HG03159 (cell line): Measurements from ENCODE around the gene GRIN2A.

Experiments
- ATAC-seq: cut with Tn5 transposase; IDR thresholded peaks from one replicate; pipeline ENCODE4 v1.9.1; 2021; ENCODE audit warnings: mild to moderate bottlenecking, moderate library complexity; ENCODE audit not compliant: unreplicated experiment

Gene GRIN2A

DNA sequence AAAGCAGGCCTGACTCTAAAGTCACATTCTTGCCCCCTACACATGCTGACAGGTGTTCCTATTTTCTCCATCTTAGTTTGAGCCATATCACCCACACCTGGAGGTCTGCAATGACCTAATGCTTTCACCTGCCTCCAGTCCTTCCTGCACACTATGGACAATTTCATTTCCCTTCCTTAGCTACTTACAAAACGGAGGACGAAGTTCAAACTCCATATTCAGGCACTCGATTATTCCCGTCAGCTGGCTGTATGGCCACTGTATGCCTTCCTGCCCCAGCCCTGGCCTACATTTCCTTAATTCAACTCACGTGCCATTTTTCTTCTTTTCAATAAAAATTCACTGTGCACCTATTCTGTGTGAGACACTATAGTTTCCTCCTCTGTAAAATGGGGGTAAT lies 44.9 kb downstream of the GRIN2A start:
- no peak for ATAC-seq

DNA sequence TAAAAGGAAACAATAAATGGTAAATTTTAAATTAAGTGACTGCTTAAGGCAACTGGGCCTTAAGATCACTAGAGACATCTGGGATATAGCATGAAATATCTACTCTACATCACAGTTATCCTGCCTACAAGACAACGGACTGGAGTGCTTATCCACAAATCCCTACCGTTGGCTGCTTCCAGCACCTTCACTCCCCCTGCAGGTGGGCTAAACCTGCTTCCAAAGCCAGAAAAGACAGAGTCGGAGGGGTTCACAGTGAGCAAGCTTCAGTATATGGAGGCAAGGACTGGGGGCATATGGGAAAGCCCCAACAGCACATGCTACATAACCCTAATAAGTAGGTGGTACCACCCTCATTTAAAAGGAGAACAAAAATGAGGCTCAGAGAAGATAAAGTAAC lies 45.3 kb downstream of the GRIN2A start:
- ATAC-seq: no peak

DNA sequence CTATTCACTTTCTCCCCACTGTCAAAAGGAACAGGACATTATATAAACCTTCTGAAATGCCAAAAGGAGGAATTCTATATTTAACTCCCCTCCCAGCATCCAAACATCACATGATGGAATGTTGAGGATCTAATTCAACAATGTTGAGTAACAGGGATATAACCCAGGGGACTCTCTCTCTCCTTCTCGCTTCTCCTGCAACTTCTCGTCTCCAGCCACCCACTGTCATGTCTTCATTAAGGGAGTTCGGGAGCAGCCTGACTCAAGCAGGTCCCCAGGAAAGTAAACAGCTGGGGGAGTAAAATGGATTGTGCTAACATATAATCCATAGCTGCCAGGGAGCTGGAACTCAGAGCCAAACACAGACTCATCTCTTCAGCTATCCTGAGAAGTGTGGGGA lies 51.7 kb downstream of the GRIN2A start:
- no peak for ATAC-seq

DNA sequence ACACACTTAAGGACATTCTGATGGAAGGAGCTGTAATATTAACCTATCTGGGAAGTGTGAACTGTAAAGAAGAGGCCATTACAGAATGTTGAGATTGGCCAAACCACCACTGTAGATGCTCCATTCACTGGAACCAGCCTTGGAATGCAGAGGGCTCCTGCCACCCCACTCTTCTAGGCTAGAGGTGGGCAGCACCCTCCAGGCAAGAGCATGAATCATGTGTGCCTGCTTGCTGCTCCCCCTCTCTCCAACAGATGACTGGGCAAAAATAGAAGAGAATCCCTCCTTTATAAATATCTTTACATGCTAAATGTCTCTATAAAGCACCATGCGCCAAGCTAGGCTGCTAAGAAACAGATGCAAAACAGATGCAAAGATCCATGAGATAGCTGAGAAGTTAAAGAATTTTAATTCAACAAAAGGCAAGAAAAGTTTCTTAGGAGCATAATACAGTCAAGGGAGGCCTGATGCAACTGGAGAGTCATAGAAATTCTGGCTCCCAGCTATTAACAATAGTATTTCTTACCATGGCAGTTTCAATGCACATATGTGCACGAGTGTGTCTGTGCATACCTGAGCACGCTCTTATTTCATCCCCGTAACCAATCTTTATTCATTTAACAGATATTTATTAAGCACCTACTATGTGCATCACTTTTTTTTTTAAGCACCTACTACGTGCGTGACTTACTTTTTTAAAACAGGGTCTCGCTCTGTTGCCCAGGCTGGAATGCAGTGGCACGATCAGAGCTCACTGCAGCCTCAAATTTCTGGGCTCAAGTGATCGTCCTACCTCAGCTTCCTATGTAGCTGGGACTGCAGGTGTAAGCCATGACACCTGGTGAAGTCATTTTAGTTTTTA lies 53.6 kb downstream of the GRIN2A start:
- no peak for ATAC-seq

DNA sequence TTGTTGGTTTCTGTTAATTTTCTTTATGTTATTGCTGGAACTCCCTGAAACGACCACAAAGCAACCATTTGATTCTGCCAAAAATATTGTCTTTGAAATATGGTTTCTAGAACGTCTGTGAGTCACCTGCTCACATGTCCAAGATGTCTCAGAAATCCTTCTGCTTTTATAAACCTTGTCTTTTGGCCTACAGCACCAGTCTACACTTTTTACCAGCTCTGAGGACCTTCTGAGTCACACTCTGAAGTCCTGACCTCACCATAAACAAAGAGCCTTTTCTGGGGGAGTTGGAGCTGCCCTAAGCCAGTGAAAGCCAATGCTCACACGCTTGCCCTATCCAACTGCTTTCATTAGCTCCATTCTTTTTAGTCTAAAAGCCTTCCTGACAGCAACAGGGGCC lies 55.5 kb downstream of the GRIN2A start:
- no peak for ATAC-seq

DNA sequence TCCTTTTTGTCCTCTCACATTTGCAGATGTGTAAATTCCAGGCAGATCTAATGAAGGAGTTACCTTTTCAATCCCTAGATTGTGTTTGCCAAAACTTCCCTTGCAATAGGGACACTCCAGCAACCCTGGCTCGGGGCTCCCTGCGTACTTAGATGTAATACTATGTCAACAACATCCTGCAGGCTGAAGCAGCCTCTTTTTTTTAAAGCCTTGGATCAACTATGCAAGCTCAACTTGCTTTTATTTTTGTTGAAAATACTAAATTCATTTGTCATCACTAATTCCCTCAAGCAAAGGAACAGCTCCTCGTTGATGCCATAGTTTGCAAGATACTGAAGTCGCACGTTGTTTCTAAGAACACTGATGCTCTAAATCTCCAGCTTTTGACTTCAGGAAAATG lies 59.1 kb downstream of the GRIN2A start:
- ATAC-seq: no peak

DNA sequence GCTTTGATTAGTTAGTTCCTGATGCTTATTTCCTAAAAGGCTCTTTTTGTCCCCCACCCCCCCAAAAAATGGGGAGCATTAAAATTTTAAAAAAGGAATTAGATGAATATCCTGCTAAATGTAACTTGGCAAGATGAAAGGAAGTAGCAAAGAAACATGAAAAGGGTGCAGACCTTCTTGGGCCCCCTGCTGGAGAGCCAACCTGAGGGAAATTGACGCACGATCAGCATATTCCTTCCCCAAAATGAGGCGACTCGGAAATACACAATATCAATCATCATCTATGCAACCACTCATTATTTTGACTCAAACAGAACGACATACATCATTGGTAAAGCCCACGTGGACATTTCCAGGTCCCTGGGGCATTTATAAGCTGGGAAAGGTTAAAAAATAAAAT lies 59.7 kb downstream of the GRIN2A start:
- no peak for ATAC-seq

DNA sequence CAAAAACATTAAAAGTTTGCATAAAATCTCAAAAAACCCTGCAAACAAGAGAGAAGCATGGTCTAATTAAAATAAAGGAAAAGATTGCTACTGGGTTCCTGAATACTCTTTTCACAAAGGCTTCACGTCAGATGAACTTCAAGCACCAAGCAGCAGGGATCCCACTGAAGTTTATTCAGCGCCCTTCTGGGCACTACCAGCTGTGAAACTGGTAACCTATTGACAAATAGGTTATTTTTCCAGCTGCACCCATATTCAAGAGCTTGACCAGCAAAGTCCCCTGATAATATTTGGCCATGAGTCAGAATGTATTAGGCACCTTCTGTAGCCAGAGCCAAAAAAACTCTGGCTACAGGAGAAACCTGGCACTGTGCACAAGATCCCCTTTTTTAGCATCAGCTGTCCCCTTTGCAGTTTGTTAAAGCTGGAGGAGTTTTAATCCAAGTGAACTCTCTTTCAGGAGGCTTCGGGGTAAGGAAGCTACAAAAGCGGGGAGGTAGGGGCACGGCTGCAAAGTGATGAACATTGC lies 60.3 kb downstream of the GRIN2A start:
- ATAC-seq: no peak

DNA sequence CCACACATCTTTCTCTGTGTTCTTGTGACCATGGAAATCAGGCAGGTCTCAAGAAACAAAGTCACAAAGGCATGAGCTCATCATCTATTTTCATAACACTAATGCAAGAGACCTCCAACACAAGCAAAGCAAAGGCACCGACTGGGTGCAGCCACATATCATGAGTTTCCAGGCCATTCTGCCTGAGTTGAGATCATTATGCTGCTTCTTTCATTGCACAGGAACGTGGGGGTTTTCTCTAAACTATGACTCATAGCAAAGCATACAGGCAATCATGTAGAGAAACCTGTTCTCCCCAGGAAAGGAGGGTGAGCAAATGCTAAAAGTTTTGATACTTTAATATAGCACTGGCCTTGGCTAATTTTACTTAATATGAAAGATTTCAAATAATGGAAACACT lies 60.7 kb downstream of the GRIN2A start:
- no peak for ATAC-seq

DNA sequence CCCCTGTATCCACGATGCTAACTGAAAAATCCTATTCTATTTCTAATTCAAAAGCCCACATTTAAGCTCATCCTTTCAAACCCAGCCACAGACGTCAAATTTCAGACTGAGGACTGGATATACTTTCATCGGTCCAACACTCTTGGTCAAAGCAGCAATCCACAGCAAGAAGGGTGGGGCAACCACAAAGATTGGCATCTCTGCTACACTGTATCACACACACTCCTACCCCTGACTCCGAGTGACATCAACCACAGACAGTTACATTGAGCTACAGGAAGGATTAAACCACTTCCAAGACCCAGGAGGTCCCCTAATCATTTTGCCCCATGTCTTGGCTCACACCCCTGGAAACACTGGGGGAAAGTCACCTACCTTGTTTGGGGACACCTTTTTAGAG lies 61.3 kb downstream of the GRIN2A start:
- no peak for ATAC-seq

DNA sequence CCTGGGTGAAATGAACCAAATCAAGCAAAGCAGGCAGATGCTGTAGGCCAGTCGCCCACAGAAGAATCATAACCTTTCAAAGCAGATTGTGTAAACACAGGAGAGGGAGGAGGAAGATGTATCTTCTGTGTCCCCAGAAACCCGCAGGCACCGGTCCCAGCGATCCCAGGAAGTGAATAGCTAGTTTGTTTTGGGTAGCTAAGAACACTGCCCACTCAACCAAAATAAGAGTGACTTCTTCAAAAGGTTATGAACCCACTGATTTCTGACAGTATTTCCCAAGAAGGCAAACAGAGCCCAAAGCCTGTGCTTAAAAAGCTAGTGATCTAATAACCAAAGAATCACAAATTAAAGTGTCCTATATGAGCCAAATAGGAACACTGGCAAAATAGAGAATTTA lies 67.8 kb downstream of the GRIN2A start:
- ATAC-seq: no peak

DNA sequence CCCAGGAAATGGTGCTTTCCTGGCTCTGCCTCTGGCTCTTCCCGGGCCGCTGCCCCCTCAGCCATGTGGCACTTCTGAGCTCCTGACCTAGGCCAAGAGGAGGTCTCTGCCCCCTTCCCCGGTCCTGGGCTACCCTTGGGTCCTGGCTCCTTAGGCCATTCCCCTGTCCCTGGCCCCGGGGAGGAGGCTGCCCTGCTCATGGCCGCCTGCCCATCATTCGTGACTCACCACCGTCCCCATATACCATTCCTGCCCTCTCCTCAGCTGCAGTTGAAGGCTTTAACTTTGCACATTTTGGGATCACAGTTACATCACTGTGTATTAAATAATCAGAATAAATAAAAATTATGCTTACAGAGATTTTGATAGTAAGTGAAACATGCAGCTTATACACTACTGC lies 69.0 kb downstream of the GRIN2A start:
- no peak for ATAC-seq

DNA sequence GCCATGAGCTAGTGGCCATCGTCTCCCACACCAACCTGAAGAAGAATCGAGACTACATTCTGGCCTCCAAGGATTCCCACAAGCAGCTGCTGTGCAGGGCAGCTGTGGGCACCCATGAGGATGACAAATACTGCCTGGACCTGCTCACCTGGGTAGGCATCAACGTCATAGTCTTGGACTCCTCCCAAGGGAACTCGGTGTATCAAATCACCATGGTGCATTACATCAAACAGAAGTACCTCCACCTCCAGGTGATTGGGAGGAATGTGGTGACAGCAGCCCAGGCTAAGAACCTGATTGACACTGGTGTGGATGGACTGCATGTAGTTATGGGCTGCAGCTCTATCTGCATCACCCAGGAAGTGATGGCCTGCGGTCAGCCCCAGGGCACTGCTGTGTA lies 70.2 kb downstream of the GRIN2A start:
- ATAC-seq: no peak

DNA sequence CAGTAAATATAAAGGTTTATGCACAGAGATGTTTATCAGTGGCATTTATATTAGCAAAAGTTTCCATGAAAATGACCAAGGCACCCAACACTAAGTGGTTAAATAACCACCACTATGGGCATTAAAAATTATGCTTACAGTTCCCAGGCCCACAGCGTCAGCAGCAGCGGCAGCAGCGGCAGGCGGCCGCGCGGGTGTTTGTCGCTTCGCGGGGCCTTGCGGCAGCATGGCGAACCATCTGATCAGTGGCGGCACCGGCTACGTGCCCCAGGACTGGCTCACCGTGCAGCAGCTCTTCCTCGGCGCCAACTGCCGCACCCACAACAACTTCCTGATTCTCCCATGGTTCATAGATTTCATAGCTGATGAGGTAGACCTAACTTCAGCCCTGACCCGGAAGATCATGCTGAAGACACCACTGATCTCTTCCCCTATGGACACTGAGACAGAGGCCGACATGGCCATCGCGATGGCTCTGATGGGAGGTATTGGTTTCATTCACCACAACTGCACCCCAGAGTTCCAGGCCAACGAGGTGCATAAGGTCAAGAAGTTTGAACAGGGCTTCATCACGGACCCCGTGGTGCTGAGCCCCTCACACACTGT lies 71.0 kb downstream of the GRIN2A start:
- no peak for ATAC-seq

DNA sequence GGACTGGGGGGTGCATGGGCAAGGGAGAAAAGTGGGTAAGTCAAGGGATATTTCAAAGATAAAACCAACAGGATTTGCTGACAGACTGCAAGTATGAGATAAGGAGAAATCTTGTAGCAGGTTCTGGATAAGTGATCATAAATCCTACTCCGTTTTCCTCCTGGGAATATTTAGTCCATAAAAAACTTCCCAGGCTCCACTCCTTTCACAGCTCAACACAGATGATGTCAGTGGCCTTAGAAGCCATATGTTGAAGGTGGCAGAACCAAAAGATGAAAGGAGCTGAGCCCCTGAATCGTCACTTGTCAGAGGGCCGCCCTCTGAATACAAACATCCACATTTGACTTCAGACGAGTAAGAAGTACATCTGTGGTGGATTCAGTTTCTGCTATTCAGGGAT lies 71.7 kb downstream of the GRIN2A start:
- ATAC-seq: no peak

DNA sequence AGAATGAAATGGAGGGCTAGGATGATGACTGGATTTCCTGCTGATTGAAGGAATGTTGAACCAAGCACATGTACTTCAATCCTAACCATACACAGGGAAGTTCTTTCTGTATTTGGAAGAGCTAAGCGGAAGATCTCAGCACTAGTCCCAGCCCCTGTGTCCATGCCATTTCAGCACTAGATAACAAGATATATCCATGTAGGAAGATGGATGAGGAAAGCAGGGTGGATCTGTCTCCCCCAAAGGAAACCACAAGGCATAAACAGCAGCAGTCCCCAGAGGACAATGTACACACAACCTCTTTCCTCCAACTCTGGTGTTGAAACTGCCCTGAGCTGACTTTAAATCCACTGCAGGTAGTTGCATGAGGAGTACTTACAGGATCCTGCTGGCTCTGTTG lies 75.1 kb downstream of the GRIN2A start:
- no peak for ATAC-seq

DNA sequence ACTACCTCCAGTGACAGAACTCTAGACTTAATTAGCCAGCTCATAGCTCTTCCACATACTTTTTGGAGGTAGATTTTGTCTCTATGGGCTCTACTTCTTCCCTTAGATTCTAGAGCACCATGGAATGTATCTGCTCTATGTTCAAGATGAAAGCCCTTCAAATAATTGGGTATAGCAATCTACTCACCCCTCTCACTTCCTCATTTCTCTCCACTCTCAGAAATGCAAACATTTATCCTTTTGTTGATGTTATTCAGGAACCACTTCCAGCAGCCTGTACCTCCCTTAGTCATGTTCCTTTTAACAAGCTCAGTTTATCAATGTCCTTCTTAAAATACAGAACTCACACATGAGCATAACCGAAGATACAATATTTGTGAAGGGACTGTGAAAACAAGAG lies 78.5 kb downstream of the GRIN2A start:
- ATAC-seq: no peak

DNA sequence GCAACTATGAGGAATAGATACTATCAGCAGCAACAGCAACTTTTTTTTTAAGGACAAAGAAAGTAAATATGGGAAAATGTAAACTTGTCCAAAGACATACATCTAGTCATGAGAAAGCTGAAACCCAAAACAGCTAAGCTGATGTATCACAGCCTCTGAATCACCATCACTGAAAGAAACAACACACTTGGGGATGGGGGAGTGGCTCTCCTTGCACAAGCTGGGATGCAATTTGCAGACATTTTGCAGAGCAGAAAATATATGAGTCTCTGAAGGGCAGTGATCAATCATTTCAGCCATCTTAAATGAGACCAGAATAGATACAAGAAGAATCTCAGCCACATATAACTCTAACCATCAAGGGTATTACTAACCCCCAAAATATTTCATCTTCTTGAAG lies 79.1 kb downstream of the GRIN2A start:
- no peak for ATAC-seq

DNA sequence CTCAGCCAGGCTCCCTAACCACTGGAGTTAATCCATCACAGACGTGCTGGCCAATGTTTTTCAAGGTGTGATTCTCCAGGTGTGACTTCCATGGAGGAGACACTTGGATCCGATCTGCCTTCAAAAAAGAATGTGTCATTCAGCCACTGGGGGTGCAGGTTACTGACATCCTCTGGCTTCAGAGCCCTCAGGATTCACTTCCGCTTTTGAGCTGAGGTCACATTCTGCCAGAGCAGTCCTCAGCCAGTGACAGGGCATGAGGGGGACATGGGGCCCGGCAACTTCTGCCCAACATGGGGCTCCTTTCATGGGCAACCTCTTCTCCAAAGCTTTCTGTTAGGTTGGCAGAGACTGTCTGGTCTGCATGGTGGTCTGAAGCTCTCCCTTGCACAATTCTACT lies 81.4 kb downstream of the GRIN2A start:
- ATAC-seq: no peak

DNA sequence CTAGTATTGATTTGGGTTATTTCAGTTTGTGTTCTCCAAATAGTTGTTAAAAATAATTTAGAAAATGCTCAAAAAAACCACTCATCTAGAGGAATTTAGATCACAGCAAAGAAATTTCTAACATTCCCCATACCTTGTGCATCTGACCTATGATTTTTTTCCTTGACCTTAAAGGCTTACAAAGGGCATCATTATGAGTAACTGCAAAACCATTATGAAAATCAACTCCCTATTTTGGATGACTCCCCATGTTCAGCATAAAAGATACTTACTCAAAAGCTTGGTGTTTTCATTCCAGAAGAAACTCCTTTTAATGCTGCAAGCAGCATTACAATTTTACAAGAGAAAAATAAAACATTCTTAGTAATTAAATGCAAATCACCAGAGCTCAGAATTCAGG lies 83.2 kb downstream of the GRIN2A start:
- ATAC-seq: no peak

DNA sequence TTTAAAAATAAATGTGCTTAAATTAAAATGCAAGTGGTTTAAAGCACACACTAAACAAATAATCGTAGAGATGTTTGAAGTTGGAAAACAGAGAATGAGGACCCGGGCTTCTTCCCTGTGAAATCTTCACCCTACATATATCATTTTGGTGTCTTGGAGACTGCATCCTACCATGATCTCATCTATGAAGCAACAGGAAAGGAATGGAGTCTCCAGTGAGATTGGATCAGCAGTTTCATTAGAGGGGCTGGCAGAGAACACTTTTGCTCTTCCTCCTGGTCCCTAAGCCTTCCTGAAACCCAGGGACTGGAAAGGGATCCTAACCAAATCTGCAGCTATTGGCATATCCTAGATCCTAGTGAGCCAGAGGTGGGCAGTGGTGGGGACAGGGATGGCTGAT lies 85.0 kb downstream of the GRIN2A start:
- ATAC-seq: no peak

DNA sequence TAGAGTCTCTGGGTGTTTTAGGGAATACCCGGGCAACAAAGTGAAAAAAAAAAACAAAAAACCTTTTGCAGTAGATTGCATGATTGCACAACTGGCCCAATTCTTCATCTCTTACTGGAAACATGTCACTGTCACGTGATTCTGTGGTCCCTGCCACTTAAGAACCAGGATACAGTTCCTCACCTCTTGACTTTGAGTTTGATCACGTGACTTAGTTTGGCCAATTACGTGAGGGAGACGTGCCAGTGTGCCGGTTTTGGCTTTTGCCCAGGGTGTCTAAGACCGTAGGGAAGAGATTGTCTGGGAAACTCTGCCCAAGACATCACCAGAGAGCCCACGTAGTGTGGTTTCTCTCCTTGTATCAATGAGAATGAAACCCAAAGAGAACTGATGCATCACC lies 88.7 kb downstream of the GRIN2A start:
- no peak for ATAC-seq

DNA sequence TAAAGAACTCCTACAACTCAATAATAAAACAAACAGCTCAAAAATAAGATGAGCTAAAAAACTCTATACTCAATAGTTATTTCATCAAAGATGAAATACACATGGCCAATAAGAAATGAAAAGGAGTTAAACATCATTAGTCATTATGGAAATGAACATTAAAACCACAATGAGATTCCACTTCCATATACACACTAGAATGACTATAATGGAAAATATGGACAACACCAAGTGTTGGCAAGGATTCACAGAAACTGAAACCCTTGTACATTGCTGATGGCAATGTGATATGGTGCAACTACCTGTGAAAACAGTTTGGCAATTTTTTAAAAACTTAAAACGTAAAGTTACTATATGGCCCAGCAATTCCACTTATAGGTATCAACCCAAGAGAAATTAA lies 91.4 kb downstream of the GRIN2A start:
- no peak for ATAC-seq
